GM21576 (cell line): Measurements from ENCODE around the gene CEP135.
"Not testable (repeated sequence)": the region's sequence is repeated elsewhere in the genome, so short reads cannot be mapped to it uniquely, and the experiment has no call there.

ENCODE experiments used
- ATAC-seq: cut with Tn5 transposase; IDR thresholded peaks from one replicate; pipeline ENCODE4 v1.9.1; 2021; ENCODE audit warnings: mild to moderate bottlenecking, moderate library complexity; ENCODE audit not compliant: unreplicated experiment

Gene CEP135

GRCh38 chr4:56067826-56068225, 119.1 kb downstream of the CEP135 start:
- ATAC-seq: no peak

GRCh38 chr4:56072730-56073129, 124.0 kb downstream of the CEP135 start:
- ATAC-seq: not testable (repeated sequence)

GRCh38 chr4:56077676-56078075, 128.9 kb downstream of the CEP135 start:
- no peak for ATAC-seq

- ATAC-seq: no peak
Observed at GRCh38 chr4:56078866-56079265, 130.1 kb downstream of the CEP135 start.

- no peak for ATAC-seq
Observed at GRCh38 chr4:56080384-56080783, 131.6 kb downstream of the CEP135 start.

- ATAC-seq: no peak
Observed at GRCh38 chr4:56082829-56083228, 134.1 kb downstream of the CEP135 start.
